GM21390 (cell line): ENCODE data around the gene ZBTB17.
"Not testable (repeated sequence)": the region's sequence is repeated elsewhere in the genome, so short reads cannot be mapped to it uniquely, and the experiment has no call there.

Experiments
- ATAC-seq: cut with Tn5 transposase; IDR thresholded peaks from one replicate; pipeline ENCODE4 v1.9.1; 2021; ENCODE audit not compliant: unreplicated experiment

Gene ZBTB17

GRCh38 chr1:16012590-16013219 lies 36.8 kb upstream of the ZBTB17 start:
- no peak for ATAC-seq

DNA sequence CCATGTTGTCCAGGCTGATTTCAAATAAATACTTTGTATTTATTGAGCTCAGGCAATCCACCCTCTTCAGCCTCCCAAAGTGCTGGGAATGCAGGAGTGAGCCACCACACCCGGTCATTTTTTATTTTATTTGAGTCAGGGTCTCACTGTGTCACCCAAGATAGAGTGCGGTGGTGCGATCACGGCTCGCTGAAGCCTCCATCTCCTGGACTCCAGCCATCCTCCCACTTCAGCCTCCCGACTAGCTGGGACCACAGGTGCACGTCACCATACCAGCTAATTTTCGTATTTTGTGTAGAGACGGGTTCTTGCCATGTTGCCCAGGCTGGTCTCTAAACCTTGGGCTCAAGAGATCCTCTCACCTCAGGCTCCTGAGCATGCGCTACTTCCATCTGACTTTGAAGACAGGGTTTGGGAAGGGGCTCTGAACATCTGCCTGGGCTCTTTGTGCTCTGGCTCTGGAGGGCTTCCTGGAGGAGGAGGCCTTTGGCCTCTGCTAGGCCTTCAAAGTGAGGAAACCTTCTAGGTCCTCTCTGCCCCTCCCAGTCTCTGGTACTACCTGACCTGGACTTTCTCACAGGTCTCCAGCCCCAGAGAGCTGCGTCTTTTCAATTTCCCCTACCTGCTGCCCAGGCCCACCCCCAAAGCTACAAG lies 36.2 kb upstream of the ZBTB17 start:
- no peak for ATAC-seq

DNA sequence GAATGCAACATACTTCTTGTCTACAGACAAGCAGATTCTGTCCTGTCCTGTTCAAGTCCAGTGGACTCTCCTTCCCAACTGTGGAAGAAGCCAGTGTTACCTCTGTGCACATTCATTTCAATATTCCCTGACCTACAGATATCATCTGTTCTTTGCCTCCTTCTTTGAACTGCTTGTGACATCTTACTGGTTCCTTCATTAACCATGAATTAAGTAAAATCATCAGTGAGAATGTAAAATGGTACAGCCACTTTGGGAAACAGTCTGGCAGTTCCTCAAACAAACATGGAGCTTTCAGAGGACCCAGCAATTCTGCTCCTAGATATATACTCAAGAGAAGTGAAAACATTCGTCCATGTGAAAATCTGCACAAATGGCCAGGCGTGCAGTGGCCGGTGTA lies 34.9 kb upstream of the ZBTB17 start:
- ATAC-seq = no peak

- ATAC-seq = no peak
Observed at GRCh38 chr1:16009678-16010077, 33.8 kb upstream of the ZBTB17 start.

DNA sequence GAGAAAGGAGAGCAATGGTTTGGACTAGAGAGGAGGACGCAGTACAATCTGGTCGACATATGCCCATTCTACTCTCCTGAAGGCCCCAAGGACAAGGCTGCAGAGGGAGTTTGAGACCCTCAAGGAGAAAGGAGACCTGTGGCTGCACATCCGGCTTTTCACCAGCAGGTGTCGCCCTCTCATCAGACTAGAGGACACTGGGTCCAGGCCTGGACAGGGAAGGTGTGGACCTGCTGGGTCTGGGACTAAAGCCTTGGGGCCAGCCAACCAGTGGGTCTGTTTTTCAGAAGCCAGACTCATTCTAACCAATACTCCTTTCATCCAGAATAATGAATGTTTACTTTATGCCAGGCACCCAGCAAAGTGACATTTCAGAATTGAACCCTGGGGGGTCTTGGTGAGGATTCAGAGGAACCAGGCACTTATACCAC lies 33.1 kb upstream of the ZBTB17 start:
- ATAC-seq = no peak

DNA sequence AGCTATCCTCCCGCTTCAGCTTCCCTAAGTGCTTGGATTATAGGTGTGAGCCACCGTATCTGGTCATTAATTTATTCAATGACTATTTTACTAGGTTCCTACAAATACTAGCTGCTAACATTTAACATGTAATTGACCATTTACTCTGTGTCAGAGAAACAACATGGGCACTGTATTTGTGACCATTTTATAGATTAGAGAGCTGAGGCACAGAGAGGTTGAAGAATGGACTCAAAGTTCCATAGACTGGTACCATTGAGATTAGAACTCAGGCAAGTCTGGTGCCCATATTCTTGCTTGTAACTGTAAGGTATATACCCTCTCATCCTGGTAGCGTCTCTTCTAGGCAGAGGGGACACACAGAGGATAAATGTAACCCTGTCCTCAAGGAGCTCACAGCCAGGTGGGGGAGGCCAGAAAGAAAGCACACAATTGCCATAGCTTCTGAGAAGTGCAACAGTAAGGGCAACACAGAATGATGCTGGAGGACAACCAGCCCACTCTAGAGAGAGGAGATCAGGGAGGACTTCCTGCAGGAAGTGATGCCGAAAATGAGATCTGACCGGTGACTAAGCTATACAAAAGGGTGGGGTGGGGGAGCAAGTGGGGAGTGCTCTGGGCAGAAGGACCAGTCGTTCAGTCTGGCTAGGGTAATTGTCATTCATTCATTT lies 31.9 kb upstream of the ZBTB17 start:
- ATAC-seq = no peak

- no peak for ATAC-seq
Observed at GRCh38 chr1:16006552-16007485, 30.9 kb upstream of the ZBTB17 start.

DNA sequence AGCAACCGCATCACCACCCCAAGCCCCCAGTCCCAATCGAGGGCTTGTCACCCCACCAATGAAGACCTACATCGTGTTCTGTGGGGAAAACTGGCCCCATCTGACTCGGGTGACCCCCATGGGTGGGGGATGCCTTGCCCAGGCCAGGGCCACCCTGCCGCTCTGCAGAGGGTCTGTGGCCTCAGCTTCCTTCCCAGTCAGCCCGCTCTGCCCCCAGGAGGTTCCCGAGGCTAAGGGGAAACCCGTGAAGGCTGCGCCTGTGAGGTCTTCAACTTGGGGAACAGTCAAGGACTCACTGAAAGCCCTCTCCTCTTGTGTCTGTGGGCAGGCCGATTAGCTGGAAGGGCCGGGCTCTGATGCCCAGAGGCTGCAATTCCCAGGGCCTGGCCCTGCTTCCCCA lies 30.1 kb upstream of the ZBTB17 start:
- no peak for ATAC-seq

- no peak for ATAC-seq
Observed at GRCh38 chr1:16005597-16005996, 29.7 kb upstream of the ZBTB17 start.

GRCh38 chr1:16001274-16001673 lies 25.4 kb upstream of the ZBTB17 start:
- ATAC-seq = not testable (repeated sequence)

GRCh38 chr1:15998929-15999328 lies 23.0 kb upstream of the ZBTB17 start:
- ATAC-seq = no peak

DNA sequence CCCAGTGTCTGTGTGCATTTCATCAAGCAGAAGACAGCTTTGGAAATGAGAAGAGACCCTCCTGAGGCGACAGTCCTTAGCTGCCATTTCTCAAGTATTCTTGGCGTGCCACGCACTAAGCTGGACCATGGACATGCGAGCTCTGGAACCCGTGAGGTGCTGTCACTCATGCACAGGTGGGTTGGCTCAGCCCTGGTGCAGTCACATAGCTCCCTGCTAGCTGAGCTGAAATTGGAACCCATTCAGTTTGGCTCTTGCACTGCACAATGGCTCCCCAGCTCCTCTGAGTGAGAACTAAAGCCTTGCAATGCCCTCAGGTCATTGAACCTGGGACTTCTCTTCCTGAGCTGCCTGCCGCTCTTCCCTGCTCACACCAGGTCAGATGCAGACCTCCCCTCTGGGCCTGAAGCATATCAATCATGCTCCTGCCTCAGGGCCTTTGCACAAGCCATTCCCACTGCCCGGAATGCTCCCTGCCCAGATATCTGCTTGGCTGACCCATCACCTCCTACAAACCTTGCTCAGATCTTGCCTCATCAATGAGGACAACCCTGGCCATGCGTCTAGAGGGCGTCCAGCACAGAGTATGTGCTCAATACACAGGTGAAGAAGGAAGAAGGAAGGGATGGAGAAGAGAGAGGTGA lies 21.9 kb upstream of the ZBTB17 start:
- ATAC-seq = no peak

DNA sequence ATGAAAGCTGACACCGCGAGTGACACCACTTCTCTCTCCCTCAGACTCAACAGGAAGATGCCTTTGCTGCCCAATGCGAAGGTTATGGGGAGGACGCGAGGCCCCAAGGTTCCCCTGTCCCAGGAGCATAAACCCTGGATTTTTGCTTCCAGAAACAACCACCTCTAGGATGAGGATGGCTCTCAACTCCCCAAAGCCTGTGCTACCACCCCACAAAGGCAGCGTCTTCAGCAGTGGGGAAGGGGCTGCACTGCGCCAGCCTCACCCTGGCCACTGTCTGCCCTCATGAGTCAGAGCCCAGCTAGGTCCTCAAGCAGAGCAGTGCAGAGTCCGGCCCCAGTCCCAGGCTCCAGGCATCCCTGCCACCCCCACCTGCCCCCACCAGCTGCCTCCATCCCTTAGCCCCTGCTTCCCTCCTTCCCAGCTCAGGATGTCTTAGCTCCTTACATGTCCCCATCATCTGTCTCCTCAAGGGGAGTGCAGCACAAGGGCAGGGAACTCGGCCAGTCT lies 21.2 kb upstream of the ZBTB17 start:
- ATAC-seq = no peak

DNA sequence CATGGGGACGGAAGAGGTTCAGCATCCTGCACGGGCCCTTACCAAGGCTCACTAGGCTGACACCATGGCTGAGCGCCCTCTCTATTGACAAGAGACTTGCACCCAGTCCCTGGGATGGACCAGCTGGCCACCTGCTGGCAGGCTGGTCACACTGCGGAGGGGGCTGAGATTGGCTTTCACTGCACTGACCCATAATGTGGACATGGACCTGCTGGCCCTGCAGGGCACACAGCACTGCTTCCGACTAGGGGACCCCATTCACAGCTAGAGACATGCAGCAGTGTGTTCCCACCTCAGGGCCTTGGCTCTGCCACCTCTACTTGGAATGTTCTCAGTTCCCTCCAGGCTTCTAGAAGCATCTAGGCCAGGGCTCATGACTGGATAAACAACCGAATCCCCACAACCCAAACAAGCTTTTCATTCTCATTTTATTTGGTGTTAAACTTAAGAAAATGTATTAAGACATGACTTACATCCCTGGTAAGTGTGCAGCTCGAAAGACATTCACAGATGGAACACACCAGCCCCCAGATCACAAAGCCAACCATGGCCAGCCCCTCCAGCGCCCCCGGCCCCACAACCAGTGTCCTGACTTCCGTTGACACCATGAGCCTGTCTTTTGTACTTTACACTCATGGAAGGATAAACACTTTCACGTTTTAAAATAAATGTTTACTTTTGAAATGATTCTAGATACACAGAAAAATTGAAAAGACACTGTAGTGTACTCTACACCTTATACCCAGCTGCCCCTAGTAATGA lies 18.9 kb upstream of the ZBTB17 start:
- no peak for ATAC-seq

- no peak for ATAC-seq
Observed at GRCh38 chr1:15994081-15994480, 18.2 kb upstream of the ZBTB17 start.

- ATAC-seq = no peak
Observed at GRCh38 chr1:15993666-15994065, 17.8 kb upstream of the ZBTB17 start.

GRCh38 chr1:15992582-15993500 lies 16.9 kb upstream of the ZBTB17 start:
- no peak for ATAC-seq

DNA sequence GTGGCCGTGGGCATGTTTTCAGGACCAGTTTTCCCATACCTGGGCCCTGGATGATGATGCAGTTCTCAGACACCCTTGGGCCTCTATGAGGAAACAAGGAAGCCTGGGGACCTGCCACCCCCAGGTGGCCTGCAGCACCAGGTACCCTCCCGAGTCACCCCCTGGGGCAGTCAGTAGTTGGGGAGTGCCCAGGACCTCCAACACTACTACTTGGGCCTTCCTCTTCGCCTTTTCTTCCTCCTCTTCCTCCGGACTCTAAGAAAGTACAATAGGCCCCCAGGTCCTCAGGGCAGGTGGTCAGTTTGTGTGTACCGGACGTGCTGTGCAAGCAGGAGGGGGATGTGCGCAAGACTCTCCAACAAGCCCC lies 16.3 kb upstream of the ZBTB17 start:
- no peak for ATAC-seq
